HG03280 (cell line): ENCODE data around the gene POLD1.
"Not testable (repeated sequence)": the region's sequence is repeated elsewhere in the genome, so short reads cannot be mapped to it uniquely, and the experiment has no call there.

ENCODE experiments used
- ATAC-seq: cut with Tn5 transposase; IDR thresholded peaks from one replicate; pipeline ENCODE4 v1.9.1; 2021; ENCODE audit warnings: mild to moderate bottlenecking, moderate library complexity; ENCODE audit not compliant: unreplicated experiment

The POLD1 gene

GRCh38 chr19:50390295-50390694 is 6.1 kb downstream of the POLD1 start:
- ATAC-seq: not testable (repeated sequence)

- ATAC-seq: not testable (repeated sequence)
Observed at GRCh38 chr19:50390952-50391351, 6.8 kb downstream of the POLD1 start.

GRCh38 chr19:50392759-50393158 is 8.6 kb downstream of the POLD1 start:
- ATAC-seq: no peak

GRCh38 chr19:50393589-50393988 is 9.4 kb downstream of the POLD1 start:
- ATAC-seq: no peak

GRCh38 chr19:50394017-50394416 is 9.9 kb downstream of the POLD1 start:
- no peak for ATAC-seq

- no peak for ATAC-seq
Observed at GRCh38 chr19:50398675-50399367, 14.7 kb downstream of the POLD1 start.

- ATAC-seq: no peak
Observed at GRCh38 chr19:50399368-50399745, 15.2 kb downstream of the POLD1 start.

- no peak for ATAC-seq
Observed at GRCh38 chr19:50401605-50402450, 17.7 kb downstream of the POLD1 start.

GRCh38 chr19:50402544-50403301 is 18.6 kb downstream of the POLD1 start:
- ATAC-seq: no peak

GRCh38 chr19:50406156-50406820 is 22.1 kb downstream of the POLD1 start:
- ATAC-seq: no peak

GRCh38 chr19:50406829-50407228 is 22.7 kb downstream of the POLD1 start:
- no peak for ATAC-seq

GRCh38 chr19:50409347-50409746 is 25.2 kb downstream of the POLD1 start:
- ATAC-seq: no peak

- ATAC-seq: no peak
Observed at GRCh38 chr19:50410109-50410508, 26.0 kb downstream of the POLD1 start.

- no peak for ATAC-seq
Observed at GRCh38 chr19:50412419-50412818, 28.3 kb downstream of the POLD1 start.

GRCh38 chr19:50413096-50413495 is 28.9 kb downstream of the POLD1 start:
- no peak for ATAC-seq

GRCh38 chr19:50413531-50413930 is 29.4 kb downstream of the POLD1 start:
- no peak for ATAC-seq

- peak; percentile 38 for ATAC-seq
Observed at GRCh38 chr19:50414864-50415660, 30.9 kb downstream of the POLD1 start.

GRCh38 chr19:50415661-50416033 is 31.5 kb downstream of the POLD1 start:
- peak; percentile 62 for ATAC-seq

- no peak for ATAC-seq
Observed at GRCh38 chr19:50416034-50416977, 32.2 kb downstream of the POLD1 start.
